ENCODE data around the gene LRRN4.

DNA sequence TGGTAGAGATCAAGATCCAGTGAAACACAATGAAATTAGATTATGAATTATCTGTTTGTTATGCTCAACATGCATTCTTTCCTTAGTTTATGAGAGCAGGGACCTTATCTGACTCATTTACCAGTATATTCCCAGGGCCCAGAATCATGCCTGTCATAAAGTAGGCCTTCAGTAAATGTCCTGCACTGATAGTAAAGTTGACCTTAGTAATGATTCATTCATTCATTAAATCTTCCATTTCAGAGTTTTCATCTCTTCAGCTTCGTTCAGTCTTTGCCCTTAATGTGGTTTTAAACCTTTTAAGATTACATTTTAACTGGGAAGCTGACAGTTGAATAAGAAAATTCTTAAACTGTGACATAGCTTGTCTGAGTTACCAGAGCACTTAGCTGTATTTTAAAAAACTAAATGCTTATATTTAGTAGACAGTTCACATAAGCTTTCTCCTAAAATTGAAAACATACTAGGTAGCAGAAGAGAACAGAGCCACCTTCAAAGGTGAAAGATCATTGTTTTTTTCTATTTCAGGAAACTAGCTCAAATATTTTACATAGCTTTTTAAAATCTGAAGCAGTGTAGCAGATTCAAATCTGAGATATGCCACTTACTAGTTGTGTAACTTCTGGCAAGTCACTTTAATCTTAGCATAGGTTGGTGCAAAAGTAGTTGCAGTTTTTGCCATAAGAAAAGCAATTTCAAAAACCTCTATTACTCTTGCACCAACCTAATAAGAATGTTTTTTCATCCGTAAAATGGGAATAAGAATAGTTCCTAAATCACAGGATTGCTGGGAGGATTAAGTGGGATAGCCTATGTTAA, 62.0 kb downstream of the LRRN4 start:
- no peak for TF ChIP-seq GATA3 (IDR thresholded peaks at IDR 0.05; ENCODE audit: low read depth, low read length)
- TF ChIP-seq GATA2 (IDR thresholded peaks at IDR 0.05; ENCODE audit: low read depth, low read length), result no peak

Measured in SH-SY5Y (cell line).